Measurements from ENCODE around the gene LRG1.

LRG1 gene

DNA sequence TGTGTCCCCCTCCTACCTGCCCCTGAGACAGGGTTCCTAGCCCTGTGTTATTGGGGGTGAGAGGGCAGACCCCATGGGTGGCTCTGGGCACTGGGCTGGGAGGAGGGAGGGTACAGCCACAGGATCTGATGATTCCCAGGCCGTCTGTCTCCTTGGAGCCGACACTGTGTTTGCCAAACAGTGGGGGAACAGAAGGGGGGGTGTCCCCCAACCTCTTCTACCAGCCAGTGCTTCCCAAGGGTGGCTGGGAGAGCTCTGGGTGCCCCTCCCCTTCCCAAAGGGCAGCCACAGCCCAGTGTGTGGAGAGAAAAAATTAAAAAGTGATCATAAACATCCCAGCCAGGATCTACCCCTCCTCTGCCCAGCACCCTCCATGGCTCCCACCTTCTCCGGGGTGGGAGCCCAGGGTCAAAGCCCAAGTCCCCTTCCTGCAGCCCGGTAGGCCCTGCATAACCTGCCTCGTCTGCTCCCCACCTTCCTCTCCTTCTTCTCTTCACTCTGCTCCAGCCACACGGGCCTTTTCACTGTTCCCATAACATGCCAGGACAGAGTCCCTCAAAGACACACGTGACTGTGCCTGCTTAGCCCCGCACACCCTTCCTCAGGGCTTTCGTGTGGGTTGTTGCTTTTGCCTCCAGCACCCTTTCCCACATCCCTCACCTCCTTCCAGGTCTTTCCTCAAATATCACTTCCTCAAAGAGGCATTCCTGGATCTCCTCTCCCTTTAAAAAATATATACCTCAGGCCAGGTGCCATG is 20.1 kb downstream of the LRG1 start:
- Histone ChIP-seq H3K27me3 (ENCODE audit: insufficient read depth, low read depth) (peaks cover 76% of the 10 kb centered on the region), H3K4me3 (IDR thresholded peaks at IDR 0.05; ENCODE audit: insufficient read depth, low read depth, low read length) (no peak overlapping the region), H3K79me2 (ENCODE audit: insufficient read depth, low read depth) (no peaks in the 10 kb centered on the region), H3K27ac (no peak overlapping the region), H2AFZ (ENCODE audit: low read depth) (no peak overlapping the region), H3K4me2 (no peak overlapping the region), H4K20me1 (ENCODE audit: insufficient read depth) (no peaks in the 10 kb centered on the region), H3K9ac (no peak overlapping the region), H3K36me3 (ENCODE audit: insufficient read depth) (no peaks in the 10 kb centered on the region), H3K4me1 (ENCODE audit: low read depth, poor library complexity, severe bottlenecking) (no peaks in the 10 kb centered on the region)
- no peak for TF ChIP-seq CTCF (conservative IDR thresholded peaks at IDR 0.05; ENCODE audit: low read depth, low read length)

- Histone ChIP-seq H2AFZ (ENCODE audit: low read depth) (no peak overlapping the region), H3K4me2 (no peak overlapping the region), H3K9ac (no peak overlapping the region), H4K20me1 (ENCODE audit: insufficient read depth) (no peaks in the 10 kb centered on the region), H3K4me1 (ENCODE audit: low read depth, poor library complexity, severe bottlenecking) (no peaks in the 10 kb centered on the region), H3K36me3 (ENCODE audit: insufficient read depth) (no peaks in the 10 kb centered on the region), H3K4me3 (IDR thresholded peaks at IDR 0.05; ENCODE audit: insufficient read depth, low read depth, low read length) (no peak overlapping the region), H3K27ac (no peak overlapping the region), H3K79me2 (ENCODE audit: insufficient read depth, low read depth) (no peaks in the 10 kb centered on the region), H3K27me3 (ENCODE audit: insufficient read depth, low read depth) (peaks cover 80% of the 10 kb centered on the region)
- no peak for TF ChIP-seq CTCF (conservative IDR thresholded peaks at IDR 0.05; ENCODE audit: low read depth, low read length)
Observed at GRCh38 chr19:4519172-4519496, 20.7 kb downstream of the LRG1 start.

DNA sequence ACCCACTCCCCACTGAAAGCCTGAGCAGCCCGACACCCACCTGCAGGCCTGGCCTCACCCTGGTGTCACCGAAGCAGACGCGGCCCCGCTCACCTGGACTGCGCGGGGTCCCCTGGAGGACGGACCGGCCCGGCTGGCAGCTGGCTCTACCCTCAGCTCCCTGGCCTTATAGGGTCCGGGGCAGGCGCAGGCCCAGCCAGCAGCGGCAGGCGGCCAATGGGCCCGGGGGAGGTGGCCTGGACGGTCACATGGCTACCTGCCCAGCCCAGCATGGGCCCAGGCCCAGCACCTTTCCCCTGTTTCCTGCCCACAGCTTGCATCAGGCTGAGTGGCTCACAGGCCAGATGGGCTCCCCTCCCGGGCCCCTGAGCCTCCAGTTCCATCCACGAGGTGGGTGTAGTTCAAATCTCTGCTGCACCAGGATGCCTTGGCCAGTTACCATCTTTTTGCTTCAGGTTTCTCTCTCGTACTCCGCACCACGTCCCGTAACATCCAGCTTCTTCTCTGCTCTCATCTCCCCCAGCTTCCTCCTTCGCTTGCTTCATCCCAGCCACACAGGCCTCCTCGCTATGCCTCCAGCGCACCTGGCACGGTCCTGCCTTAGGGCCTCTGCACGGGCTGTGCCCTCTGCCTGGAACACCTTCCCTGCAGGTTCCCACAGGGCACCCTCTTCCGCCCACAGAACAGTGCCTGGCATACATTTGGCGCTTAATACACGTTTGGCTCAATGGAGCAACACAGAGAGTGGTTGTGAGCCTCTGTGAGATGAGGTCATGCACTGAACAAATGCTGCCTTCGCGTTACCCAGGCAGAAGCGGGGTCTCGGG is 21.3 kb downstream of the LRG1 start, which contains the start of gene PLIN4:
PLIN4 (minus strand) TSS at position 142 of the 827 bp plus-strand sequence. CDS start 214 bp downstream, outside the sequence.
- Histone ChIP-seq H2AFZ (ENCODE audit: low read depth) (no peak within 1 kb of the TSS), H3K4me2 (no peak within 1 kb of the TSS)

More for the DNA sequence above, 21.3 kb downstream of the LRG1 start, which contains the start of gene PLIN4:
- H3K9ac ChIP-seq: no peak within 1 kb of the TSS
- peaks cover 85% of the 10 kb centered on the region for H3K27me3 ChIP-seq (ENCODE audit: insufficient read depth, low read depth)
- no peaks in the 10 kb centered on the region for H3K36me3 ChIP-seq (ENCODE audit: insufficient read depth)
- no peaks in the 10 kb centered on the region for H4K20me1 ChIP-seq (ENCODE audit: insufficient read depth)
- H3K4me3 ChIP-seq (IDR thresholded peaks at IDR 0.05; ENCODE audit: insufficient read depth, low read depth, low read length): no peak within 1 kb of the TSS
- no peak within 1 kb of the TSS for H3K27ac ChIP-seq
- TF ChIP-seq CTCF (conservative IDR thresholded peaks at IDR 0.05; ENCODE audit: low read depth, low read length): no peak
- no peaks in the 10 kb centered on the region for H3K79me2 ChIP-seq (ENCODE audit: insufficient read depth, low read depth)
- H3K4me1 ChIP-seq (ENCODE audit: low read depth, poor library complexity, severe bottlenecking): no peaks in the 10 kb centered on the region

All from KMS-11 (cell line).